Measurements from ENCODE around the gene MRPL14.

Gene MRPL14

DNA sequence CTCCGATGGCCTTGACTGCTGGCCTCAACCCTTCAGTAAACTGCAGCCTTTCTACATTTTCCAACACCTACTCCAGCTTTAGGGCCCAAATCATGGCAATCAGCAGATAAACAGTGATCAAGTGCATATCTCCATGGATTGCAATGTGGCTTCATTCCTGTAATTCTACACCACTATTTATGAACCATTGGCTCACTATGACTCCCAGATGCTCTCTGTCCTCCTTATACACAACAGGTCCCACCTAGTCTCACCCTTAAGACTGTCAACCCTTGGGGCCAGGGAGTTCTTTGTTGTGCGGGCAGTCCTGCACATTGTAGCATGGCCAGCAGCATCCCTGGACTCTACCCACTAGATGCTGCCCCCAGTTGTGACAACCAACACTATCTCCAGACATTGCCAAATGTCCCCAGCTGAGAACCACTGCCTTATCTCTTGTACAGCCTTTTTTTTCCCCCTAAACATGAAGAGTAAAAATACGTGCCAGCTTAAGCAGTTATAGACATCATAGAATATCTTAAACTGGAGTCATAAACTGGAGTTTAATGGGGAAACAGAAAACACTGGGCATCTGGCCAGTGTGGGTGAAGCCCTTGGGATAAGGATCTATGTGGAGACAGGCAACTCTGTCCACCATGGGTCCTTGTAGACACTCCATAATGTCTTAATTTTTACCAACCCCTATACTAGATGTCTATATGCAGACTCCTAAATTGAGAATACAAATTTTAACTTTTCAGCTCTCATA is 21.1 kb downstream of the MRPL14 start:
- TF ChIP-seq, protein P1, sequence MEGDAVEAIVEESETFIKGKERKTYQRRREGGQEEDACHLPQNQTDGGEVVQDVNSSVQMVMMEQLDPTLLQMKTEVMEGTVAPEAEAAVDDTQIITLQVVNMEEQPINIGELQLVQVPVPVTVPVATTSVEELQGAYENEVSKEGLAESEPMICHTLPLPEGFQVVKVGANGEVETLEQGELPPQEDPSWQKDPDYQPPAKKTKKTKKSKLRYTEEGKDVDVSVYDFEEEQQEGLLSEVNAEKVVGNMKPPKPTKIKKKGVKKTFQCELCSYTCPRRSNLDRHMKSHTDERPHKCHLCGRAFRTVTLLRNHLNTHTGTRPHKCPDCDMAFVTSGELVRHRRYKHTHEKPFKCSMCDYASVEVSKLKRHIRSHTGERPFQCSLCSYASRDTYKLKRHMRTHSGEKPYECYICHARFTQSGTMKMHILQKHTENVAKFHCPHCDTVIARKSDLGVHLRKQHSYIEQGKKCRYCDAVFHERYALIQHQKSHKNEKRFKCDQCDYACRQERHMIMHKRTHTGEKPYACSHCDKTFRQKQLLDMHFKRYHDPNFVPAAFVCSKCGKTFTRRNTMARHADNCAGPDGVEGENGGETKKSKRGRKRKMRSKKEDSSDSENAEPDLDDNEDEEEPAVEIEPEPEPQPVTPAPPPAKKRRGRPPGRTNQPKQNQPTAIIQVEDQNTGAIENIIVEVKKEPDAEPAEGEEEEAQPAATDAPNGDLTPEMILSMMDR (IDR thresholded peaks at IDR 0.05; ENCODE audit: low read depth, low read length): no peak
- H3K27me3 ChIP-seq (ENCODE audit: insufficient read depth, low read depth, severe bottlenecking): no peaks in the 10 kb centered on the region
- no peak overlapping the region for H3K4me3 ChIP-seq (ENCODE audit: low read depth, low read length)
- peaks cover 85% of the 10 kb centered on the region for H3K36me3 ChIP-seq
- no peaks in the 10 kb centered on the region for H3K9me3 ChIP-seq (ENCODE audit: severe bottlenecking)
- DNase-seq: no peak
- no peak overlapping the region for H3K27ac ChIP-seq

DNA sequence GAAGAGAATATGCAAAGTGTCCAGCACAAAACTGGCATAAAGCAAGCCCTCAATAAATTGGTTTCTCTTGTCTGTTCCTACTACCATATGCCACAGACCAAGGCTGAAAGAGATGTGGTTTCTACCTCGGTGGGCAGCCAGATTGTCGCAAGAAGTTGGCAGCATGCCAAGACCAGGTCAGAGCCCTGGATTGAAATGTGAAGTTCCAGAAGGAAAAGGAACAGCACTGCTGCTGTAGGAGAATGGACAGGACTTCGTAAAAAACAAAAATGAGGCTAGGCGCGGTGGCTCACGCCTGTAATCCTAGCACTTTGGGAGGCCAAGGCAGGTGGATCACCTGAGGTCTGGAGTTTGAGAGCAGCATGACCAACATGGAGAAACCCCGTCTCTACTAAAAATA is 22.1 kb downstream of the MRPL14 start:
- Histone ChIP-seq H3K4me3 (ENCODE audit: low read depth, low read length) (no peak overlapping the region), H3K36me3 (peaks cover 81% of the 10 kb centered on the region), H3K9me3 (ENCODE audit: severe bottlenecking) (no peaks in the 10 kb centered on the region), H3K27ac (no peak overlapping the region), H3K27me3 (ENCODE audit: insufficient read depth, low read depth, severe bottlenecking) (no peaks in the 10 kb centered on the region)
- no peak for DNase-seq
- TF ChIP-seq, protein P1 (IDR thresholded peaks at IDR 0.05; ENCODE audit: low read depth, low read length): no peak

DNA sequence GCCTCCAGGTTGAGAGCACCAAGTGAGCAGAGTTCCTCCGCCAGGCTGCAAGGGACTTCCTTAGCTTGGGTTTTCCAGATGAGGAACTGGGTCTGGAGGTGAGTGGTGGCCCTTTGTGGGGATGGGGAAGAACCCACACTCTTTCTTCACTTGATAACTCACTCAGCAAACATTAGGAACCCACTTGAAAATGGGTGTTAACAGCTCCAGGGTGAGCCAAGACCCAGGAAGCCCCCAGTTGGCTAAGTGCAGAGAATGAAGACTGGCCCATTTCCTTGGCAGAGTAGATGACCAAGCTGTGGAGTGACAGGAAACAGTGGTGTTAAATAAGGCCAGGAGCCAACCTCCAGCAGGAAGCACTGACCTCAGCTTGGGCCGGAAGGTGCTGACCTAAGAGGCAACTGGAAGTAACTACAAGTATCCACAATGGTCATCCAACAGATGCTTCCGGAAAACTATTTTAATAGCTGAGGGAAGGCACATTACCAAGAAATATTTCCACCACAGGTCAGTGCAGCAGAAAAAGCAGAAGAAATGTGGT is 22.7 kb downstream of the MRPL14 start:
- TF ChIP-seq, protein P1 (IDR thresholded peaks at IDR 0.05; ENCODE audit: low read depth, low read length): no peak
- peaks cover 81% of the 10 kb centered on the region for H3K36me3 ChIP-seq
- no peaks in the 10 kb centered on the region for H3K9me3 ChIP-seq (ENCODE audit: severe bottlenecking)
- H3K27ac ChIP-seq: no peak overlapping the region
- DNase-seq: no peak
- H3K4me3 ChIP-seq (ENCODE audit: low read depth, low read length): no peak overlapping the region
- H3K27me3 ChIP-seq (ENCODE audit: insufficient read depth, low read depth, severe bottlenecking): no peaks in the 10 kb centered on the region

DNA sequence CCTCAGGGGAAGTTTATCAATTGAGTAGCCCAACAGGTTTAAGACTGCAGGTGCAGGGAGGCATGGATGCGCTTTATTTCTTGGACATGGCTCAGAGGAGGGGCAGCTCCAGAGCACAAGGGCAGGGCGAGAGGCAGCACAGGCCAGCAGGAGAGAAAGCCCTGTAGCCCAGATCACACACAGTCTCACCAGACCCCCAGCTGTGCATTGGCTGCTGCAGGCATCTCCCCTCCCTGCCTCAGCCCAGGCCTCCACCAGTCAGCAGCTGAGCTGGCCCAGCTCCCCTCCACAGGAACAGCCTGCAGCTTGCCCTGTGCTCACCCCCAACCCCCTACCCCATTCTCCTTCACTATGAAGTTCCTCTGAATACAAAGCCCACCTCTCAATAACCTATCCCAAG is 24.7 kb downstream of the MRPL14 start:
- TF ChIP-seq, protein P1 (IDR thresholded peaks at IDR 0.05; ENCODE audit: low read depth, low read length): no peak
- Histone ChIP-seq H3K9me3 (ENCODE audit: severe bottlenecking) (no peaks in the 10 kb centered on the region), H3K27ac (no peak overlapping the region), H3K27me3 (ENCODE audit: insufficient read depth, low read depth, severe bottlenecking) (no peaks in the 10 kb centered on the region), H3K36me3 (peaks cover 69% of the 10 kb centered on the region), H3K4me3 (ENCODE audit: low read depth, low read length) (no peak overlapping the region)
- DNase-seq: no peak

DNA sequence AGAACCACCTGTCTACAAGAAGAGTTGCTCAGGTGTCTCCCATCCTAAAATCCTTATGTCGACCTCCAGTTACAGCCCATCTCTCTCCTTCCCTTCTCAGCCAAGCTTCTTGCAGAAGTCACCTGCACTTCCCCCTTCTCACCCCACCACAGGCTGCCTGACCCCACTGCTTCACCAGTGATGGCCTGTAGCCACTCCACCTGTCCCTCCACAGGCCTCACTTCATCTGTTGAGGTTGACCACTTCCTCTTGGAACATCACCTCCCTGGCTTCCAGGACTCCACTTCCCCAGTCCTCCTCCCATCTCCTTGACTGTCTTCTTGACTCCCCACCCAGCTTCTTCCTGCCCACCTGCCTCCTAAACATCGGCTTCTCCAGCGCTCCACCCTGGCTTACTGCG is 25.4 kb downstream of the MRPL14 start:
- peaks cover 62% of the 10 kb centered on the region for H3K36me3 ChIP-seq

More for the DNA sequence above, 25.4 kb downstream of the MRPL14 start:
- H3K27ac ChIP-seq: no peak overlapping the region
- H3K9me3 ChIP-seq (ENCODE audit: severe bottlenecking): no peaks in the 10 kb centered on the region
- TF ChIP-seq, protein P1 (IDR thresholded peaks at IDR 0.05; ENCODE audit: low read depth, low read length): no peak
- DNase-seq: no peak
- H3K27me3 ChIP-seq (ENCODE audit: insufficient read depth, low read depth, severe bottlenecking): no peaks in the 10 kb centered on the region
- no peak overlapping the region for H3K4me3 ChIP-seq (ENCODE audit: low read depth, low read length)

Data from WERI-Rb-1 (cell line).